HG03175 (cell line): ENCODE measurements around the gene SRSF6.
"Not testable (repeated sequence)": the region's sequence is repeated elsewhere in the genome, so short reads cannot be mapped to it uniquely, and the experiment has no call there.

Source experiments
- ATAC-seq: cut with Tn5 transposase; IDR thresholded peaks from one replicate; pipeline ENCODE4 v1.9.1; 2021; ENCODE audit warnings: mild to moderate bottlenecking, moderate library complexity; ENCODE audit not compliant: unreplicated experiment

The SRSF6 gene

GRCh38 chr20:43457640-43458421 is at the start of gene SRSF6:
TSS of gene SRSF6 (plus strand) at chr20:43457896. CDS start at chr20:43458034, 138 bp downstream.
- peak; percentile 79 for ATAC-seq

GRCh38 chr20:43408848-43409576 is 48.7 kb upstream of the SRSF6 start:
- ATAC-seq: no peak

GRCh38 chr20:43409577-43409913 is 48.2 kb upstream of the SRSF6 start:
- no peak for ATAC-seq

- no peak for ATAC-seq
Observed at GRCh38 chr20:43415661-43416430, 41.9 kb upstream of the SRSF6 start.

GRCh38 chr20:43416591-43417228 is 41.0 kb upstream of the SRSF6 start:
- no peak for ATAC-seq

DNA sequence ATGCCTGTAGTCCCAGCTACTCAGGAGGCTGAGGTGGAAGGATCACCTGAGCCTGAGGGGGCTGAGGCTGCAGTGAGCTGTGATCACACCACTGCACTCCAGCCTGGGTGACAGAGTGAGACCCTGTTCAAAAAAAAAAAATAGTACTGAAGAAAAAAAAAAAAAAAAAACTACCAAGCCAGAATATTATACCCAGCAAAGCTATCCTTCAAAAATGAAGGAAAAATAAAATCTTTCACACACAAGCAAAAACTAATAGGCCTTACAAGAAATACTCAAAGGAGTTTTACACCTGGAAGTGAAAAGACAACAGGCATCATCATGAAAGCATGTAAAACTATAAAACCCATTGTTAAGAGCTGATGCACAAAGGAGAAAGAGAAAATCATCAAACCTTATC is 37.5 kb upstream of the SRSF6 start:
- ATAC-seq: no peak

GRCh38 chr20:43420913-43421312 is 36.8 kb upstream of the SRSF6 start:
- ATAC-seq: not testable (repeated sequence)

DNA sequence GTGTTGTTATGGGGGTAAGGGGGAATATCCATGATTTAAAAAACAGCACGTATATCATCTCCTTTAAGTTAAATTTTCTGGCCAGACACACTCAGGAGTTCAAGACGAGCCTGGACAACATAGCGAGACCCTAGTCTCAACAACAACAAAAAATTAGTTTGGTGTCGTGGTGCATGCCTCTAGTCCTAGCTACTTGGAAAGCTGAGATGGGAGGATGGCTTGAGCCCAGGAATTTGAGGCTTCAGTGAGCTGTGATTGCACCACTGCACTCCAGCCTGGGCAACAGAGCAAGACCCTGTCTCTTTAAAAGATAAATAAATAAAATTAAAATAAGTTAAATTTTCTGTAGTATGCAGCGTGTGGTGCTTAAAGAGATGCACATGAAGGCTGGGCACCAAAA is 31.5 kb upstream of the SRSF6 start:
- ATAC-seq: no peak

- ATAC-seq: no peak
Observed at GRCh38 chr20:43430265-43431133, 27.2 kb upstream of the SRSF6 start.

DNA sequence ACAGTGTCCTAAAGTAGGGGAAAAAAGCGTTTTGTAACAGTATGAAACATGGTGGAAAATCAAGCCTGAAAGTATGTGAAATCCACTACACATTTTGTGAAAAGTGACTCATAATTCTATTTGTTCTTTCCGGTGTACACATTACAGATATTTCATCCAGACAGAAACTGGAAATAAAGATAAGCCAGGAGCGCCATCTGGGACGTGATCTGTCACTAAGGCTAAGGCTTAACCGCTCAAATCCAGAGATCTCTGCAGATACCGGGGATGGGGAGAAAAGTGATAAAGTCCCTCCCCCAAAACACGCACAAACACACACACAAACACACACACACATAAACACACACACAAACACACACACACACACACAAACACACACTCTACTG is 26.6 kb upstream of the SRSF6 start:
- no peak for ATAC-seq

DNA sequence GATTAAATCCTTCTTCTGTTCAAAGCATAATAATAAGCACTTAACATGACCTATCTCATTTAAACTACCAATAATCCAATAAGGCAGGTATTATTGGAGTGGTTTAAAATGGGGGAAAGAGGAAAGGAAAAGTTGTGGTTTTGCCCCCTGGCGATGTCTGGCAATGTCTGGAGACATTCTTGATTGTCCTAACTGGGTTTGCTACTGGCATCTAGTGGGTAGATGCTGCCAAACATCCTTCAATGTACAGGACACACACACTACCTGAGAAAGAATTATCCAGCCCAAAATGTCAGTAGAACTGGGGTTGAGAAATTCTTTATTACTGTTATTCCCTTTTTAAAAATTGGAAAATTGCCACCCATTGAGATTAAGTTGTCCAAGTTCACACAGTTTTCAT is 25.2 kb upstream of the SRSF6 start:
- no peak for ATAC-seq

- ATAC-seq: no peak
Observed at GRCh38 chr20:43433250-43433854, 24.3 kb upstream of the SRSF6 start.

- ATAC-seq: no peak
Observed at GRCh38 chr20:43434565-43434964, 23.1 kb upstream of the SRSF6 start.

- ATAC-seq: peak; percentile 82
Observed at GRCh38 chr20:43438578-43439316, 18.9 kb upstream of the SRSF6 start.

- ATAC-seq: no peak
Observed at GRCh38 chr20:43440531-43440930, 17.2 kb upstream of the SRSF6 start.

- ATAC-seq: no peak
Observed at GRCh38 chr20:43442282-43442880, 15.3 kb upstream of the SRSF6 start.

- ATAC-seq: no peak
Observed at GRCh38 chr20:43444107-43444506, 13.6 kb upstream of the SRSF6 start.

- ATAC-seq: no peak
Observed at GRCh38 chr20:43446361-43446879, 11.3 kb upstream of the SRSF6 start.

- ATAC-seq: not testable (repeated sequence)
Observed at GRCh38 chr20:43448431-43448747, 9.3 kb upstream of the SRSF6 start.
